ENCODE data around the gene EML6. TPM values are rescaled to one million over a fixed set of nuclear protein-coding genes. Genes with fewer than 3 reads are reported as not detected.

Gene EML6
- total and polyA plus RNA-seq, 12 donors: 0.07 to 1.5 (median 0.31) TPM

DNA sequence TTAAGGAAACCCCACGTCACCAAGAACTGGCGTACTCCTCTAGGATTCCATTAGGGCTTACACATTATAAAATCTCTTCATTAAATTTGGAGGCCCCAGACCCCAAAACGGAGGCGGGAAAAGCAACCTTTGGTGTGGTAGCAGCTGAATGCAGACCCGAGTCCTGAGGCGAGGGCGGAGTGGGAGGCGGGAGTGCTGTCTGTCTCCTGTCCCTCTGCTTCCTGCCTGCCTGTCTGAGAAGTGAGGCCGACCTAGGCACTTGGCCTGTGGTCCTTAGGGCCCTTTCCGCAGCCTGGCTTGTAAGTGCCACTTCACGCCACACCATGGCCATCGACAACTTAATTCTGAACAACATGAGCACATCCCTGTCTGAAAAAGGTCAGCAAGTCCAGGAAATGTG, 224.7 kb downstream of the EML6 start:
- intact Hi-C loops (cut with DNase I): no loop called here
- H3K27ac ChIP-seq: no peak overlapping the region
- no peaks in the 10 kb centered on the region for H3K9me3 ChIP-seq
- TF ChIP-seq, protein P1, sequence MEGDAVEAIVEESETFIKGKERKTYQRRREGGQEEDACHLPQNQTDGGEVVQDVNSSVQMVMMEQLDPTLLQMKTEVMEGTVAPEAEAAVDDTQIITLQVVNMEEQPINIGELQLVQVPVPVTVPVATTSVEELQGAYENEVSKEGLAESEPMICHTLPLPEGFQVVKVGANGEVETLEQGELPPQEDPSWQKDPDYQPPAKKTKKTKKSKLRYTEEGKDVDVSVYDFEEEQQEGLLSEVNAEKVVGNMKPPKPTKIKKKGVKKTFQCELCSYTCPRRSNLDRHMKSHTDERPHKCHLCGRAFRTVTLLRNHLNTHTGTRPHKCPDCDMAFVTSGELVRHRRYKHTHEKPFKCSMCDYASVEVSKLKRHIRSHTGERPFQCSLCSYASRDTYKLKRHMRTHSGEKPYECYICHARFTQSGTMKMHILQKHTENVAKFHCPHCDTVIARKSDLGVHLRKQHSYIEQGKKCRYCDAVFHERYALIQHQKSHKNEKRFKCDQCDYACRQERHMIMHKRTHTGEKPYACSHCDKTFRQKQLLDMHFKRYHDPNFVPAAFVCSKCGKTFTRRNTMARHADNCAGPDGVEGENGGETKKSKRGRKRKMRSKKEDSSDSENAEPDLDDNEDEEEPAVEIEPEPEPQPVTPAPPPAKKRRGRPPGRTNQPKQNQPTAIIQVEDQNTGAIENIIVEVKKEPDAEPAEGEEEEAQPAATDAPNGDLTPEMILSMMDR (IDR thresholded peaks at IDR 0.05): no peak
- H3K36me3 ChIP-seq: no peaks in the 10 kb centered on the region
- 82 to 85% methylated on average over 12 of the region's 12 CpGs for WGBS, 2 donors
- ATAC-seq: no peak
- no peak for DNase-seq
- peaks cover 0 to 4% (median 0%) of the 10 kb centered on the region in 7 donors for H3K27me3 ChIP-seq
- no peak overlapping the region for H3K4me3 ChIP-seq
- peaks cover 0 to 9% (median 0%) of the 10 kb centered on the region in 9 donors for H3K4me1 ChIP-seq

DNA sequence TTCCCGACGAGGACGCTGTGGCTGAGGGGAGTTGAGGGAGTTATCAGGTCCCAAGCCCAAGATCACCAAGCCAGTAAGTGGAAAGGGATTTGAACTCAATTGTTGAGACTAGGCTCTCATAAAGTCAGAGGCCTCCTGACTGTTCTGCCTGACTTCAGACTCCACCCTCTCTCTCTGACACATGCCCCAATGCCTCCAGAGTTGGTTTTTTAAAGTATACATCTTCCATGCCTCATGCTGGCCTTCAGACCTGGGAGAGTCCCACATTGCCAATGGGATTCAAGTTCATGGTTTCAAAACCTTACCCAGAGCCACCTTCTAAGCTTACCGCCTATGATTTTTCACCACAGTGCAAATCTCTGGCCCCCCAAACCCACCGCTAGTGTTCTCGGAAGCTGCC, 226.0 kb downstream of the EML6 start:
- intact Hi-C loops (cut with DNase I): no loop called here

DNA sequence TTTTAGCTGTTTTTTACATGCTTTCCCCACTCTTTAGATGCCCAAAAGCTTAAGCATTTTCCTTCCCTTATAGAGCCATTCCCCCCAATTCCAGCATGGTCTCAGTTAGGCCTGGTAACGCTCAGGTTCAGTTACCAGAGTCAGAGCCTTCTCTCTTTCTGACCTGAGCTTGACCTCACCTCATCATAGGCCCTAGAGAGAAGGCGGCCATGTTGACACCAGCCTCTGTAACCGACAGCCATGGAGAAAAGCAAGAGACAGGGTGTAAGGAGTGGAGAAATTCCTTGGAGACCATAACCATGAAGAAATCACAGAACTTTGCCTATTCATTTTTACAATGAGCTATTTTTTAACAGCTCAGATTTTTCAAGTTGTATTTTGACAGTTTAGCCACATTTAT, 227.3 kb downstream of the EML6 start:
- DNase-seq (no peak), ATAC-seq (no peak)
- H3K4me3 ChIP-seq: no peak overlapping the region
- no peaks in the 10 kb centered on the region for H3K36me3 ChIP-seq
- no peak overlapping the region for H3K27ac ChIP-seq
- TF ChIP-seq, protein P1 (IDR thresholded peaks at IDR 0.05): no peak
- intact Hi-C loops (cut with DNase I): no loop called here
- H3K4me1 ChIP-seq: peaks cover 0 to 5% (median 0%) of the 10 kb centered on the region in 9 donors
- H3K27me3 ChIP-seq: peaks cover 0 to 11% (median 0%) of the 10 kb centered on the region in 7 donors
- H3K9me3 ChIP-seq: no peaks in the 10 kb centered on the region
- WGBS, 2 donors: 94 to 98% methylated on average over 3 of the region's 3 CpGs

More for the DNA sequence above, 226.0 kb downstream of the EML6 start:
- H3K9me3 ChIP-seq: no peaks in the 10 kb centered on the region
- peaks cover 0 to 9% (median 0%) of the 10 kb centered on the region in 7 donors for H3K27me3 ChIP-seq
- no peaks in the 10 kb centered on the region for H3K36me3 ChIP-seq
- peaks cover 0 to 9% (median 0%) of the 10 kb centered on the region in 9 donors for H3K4me1 ChIP-seq
- ATAC-seq: no peak
- H3K27ac ChIP-seq: no peak overlapping the region
- TF ChIP-seq, protein P1 (IDR thresholded peaks at IDR 0.05): no peak
- H3K4me3 ChIP-seq: no peak overlapping the region
- no peak for DNase-seq
- WGBS, 2 donors: 97 to 98% methylated on average over 6 of the region's 6 CpGs

DNA sequence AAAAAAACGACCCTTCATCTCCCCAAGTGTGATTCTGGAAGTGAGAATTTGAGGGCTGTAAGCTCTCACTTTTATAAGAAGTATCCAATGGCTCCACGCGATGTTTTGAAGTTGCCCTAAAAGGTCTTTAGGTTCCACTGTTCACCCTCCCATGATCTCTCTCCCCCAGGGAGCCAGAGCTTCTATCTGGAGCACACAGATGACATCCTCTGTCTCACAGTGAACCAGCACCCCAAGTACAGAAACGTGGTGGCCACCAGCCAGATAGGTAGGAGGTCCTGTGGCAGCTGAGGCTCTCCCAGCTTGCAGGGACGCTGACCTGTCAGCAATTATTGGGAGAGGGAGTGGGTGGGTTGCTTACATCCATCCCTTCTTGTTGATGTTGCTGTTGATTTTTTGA, 229.0 kb downstream of the EML6 start:
- no peaks in the 10 kb centered on the region for H3K4me1 ChIP-seq
- intact Hi-C loops (cut with DNase I): no loop called here
- WGBS, 2 donors: 66 to 71% methylated on average over 5 of the region's 5 CpGs
- no peaks in the 10 kb centered on the region for H3K36me3 ChIP-seq
- no peak overlapping the region for H3K27ac ChIP-seq
- peaks cover 0 to 13% (median 0%) of the 10 kb centered on the region in 7 donors for H3K27me3 ChIP-seq
- DNase-seq (no peak), ATAC-seq (no peak)
- TF ChIP-seq, protein P1 (IDR thresholded peaks at IDR 0.05): no peak
- H3K4me3 ChIP-seq: no peak overlapping the region
- H3K9me3 ChIP-seq: no peaks in the 10 kb centered on the region

Data from heart right ventricle (tissue), 16 donors.